ENCODE results near the gene PCCA. TPM values are rescaled to one million over a fixed set of nuclear protein-coding genes. Genes with fewer than 3 reads are reported as not detected.
"Not testable (repeated sequence)": the region's sequence is repeated elsewhere in the genome, so short reads cannot be mapped to it uniquely, and the experiment has no call there.

The PCCA gene
- total and polyA plus RNA-seq, 5 experiments from 2014 or later, result 8.9 to 14.5 (median 10.9) TPM

- DNase-seq, result no peak
- H3K27ac Mint-ChIP-seq, result no peak overlapping the region
- POLR2A ChIA-PET, result no interaction called here
- no peaks in the 10 kb centered on the region for H3K9me3 Mint-ChIP-seq
- H3K4me1 Mint-ChIP-seq, result no peaks in the 10 kb centered on the region
- H3K4me3 Mint-ChIP-seq, result no peak overlapping the region
- H3K36me3 Mint-ChIP-seq, result peaks cover 7 to 43% (median 42%) of the 10 kb centered on the region in 3 donors
- ATAC-seq, result no peak
- H3K27me3 Mint-ChIP-seq, result no peaks in the 10 kb centered on the region
Observed at GRCh38 chr13:100306434-100306999, 217.6 kb downstream of the PCCA start.

DNA sequence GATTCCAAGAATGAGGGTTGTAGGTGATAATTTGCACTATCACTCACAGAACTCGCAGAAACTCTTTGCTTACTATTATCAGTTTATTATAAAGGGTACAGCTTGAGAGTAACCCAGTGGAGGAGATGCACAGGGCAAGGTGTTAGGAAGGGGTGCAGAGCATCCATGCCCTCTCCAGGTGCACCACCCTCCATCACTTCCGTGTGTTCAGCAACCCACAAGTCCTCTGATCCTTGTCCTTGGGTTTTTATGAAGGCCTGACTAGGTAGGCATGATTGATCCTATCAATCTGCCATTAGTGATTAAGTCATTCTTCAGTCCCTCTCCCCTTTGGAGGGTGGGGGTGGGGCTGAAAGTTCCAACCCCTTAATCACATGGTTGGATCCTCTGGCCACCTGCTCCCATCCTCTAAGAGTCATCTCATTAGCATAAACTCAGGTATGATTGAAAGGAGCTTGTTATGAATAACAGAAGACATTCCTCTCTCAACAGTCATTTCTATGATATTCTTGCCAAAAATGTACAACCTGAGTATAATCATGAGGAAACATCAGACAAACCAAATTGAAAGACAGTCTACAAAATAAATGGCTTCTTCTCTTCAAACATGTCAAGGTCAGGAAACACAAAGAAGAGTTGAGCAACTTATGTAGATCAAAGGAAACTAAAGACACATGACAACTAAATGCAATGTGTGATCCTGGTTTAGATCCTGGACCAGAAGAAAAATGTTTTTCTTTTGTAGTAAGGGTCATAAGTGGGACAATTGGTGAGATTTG, 225.4 kb downstream of the PCCA start:
- no peak overlapping the region for H3K4me3 Mint-ChIP-seq
- POLR2A ChIA-PET, result no interaction called here
- H3K4me1 Mint-ChIP-seq, result peaks cover 0 to 3% (median 0%) of the 10 kb centered on the region in 4 donors
- ATAC-seq (no peak), DNase-seq (no peak)
- peaks cover 35 to 60% (median 55%) of the 10 kb centered on the region in 3 donors for H3K36me3 Mint-ChIP-seq
- peak overlapping the region in 1 of 10 donors; percentile 72 for H3K27ac Mint-ChIP-seq
- peaks cover 0 to 16% (median 5%) of the 10 kb centered on the region in 9 donors for H3K9me3 Mint-ChIP-seq
- no peaks in the 10 kb centered on the region for H3K27me3 Mint-ChIP-seq

- Mint-ChIP-seq H3K27ac (no peak overlapping the region), H3K36me3 (peaks cover 28 to 60% (median 52%) of the 10 kb centered on the region in 3 donors), H3K4me1 (peaks cover 0 to 3% (median 0%) of the 10 kb centered on the region in 4 donors), H3K4me3 (no peak overlapping the region), H3K9me3 (peaks cover 0 to 16% (median 7%) of the 10 kb centered on the region in 9 donors), H3K27me3 (no peaks in the 10 kb centered on the region)
- POLR2A ChIA-PET, result no interaction called here
- ATAC-seq, result no peak
- no peak for DNase-seq
Observed at GRCh38 chr13:100315522-100315921, 226.6 kb downstream of the PCCA start.

DNA sequence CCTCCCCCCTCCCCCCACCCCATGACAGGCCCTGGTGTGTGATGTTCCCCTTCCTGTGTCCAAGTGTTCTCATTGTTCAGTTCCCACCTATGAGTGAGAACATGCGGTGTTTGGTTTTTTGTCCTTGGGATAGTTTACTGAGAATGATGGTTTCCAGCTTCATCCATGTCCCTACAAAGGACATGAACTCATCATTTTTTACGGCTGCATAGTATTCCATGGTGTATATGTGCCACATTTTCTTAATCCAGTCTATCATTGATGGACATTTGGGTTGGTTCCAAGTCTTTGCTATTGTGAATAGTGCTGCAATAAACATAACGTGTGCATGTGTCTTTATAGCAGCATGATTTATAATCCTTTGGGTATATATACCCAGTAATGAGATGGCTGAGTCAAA, 229.6 kb downstream of the PCCA start:
- H3K4me1 Mint-ChIP-seq, H3K27me3 Mint-ChIP-seq, DNase-seq, POLR2A ChIA-PET, H3K4me3 Mint-ChIP-seq, ATAC-seq, H3K9me3 Mint-ChIP-seq, H3K27ac Mint-ChIP-seq: not testable (repeated sequence)
- H3K36me3 Mint-ChIP-seq, result peaks cover 23 to 53% (median 41%) of the 10 kb centered on the region in 3 donors

- H3K4me3 Mint-ChIP-seq, result no peak overlapping the region
- POLR2A ChIA-PET, result no interaction called here
- no peak overlapping the region for H3K27ac Mint-ChIP-seq
- H3K36me3 Mint-ChIP-seq, result peaks cover 15 to 62% (median 27%) of the 10 kb centered on the region in 3 donors
- no peaks in the 10 kb centered on the region for H3K4me1 Mint-ChIP-seq
- H3K27me3 Mint-ChIP-seq, result no peaks in the 10 kb centered on the region
- ATAC-seq, result no peak
- no peak for DNase-seq
- H3K9me3 Mint-ChIP-seq, result peaks cover 0 to 5% (median 3%) of the 10 kb centered on the region in 9 donors
Observed at GRCh38 chr13:100323937-100324336, 235.0 kb downstream of the PCCA start.

GRCh38 chr13:100330662-100331061, 241.8 kb downstream of the PCCA start:
- Mint-ChIP-seq H3K4me1 (no peaks in the 10 kb centered on the region), H3K27me3 (no peaks in the 10 kb centered on the region), H3K9me3 (peaks cover 0 to 24% (median 9%) of the 10 kb centered on the region in 9 donors), H3K4me3 (no peak overlapping the region), H3K27ac (no peak overlapping the region), H3K36me3 (peaks cover 33 to 77% (median 41%) of the 10 kb centered on the region in 3 donors)
- POLR2A ChIA-PET, result no interaction called here
- DNase-seq, result no peak
- no peak for ATAC-seq

DNA sequence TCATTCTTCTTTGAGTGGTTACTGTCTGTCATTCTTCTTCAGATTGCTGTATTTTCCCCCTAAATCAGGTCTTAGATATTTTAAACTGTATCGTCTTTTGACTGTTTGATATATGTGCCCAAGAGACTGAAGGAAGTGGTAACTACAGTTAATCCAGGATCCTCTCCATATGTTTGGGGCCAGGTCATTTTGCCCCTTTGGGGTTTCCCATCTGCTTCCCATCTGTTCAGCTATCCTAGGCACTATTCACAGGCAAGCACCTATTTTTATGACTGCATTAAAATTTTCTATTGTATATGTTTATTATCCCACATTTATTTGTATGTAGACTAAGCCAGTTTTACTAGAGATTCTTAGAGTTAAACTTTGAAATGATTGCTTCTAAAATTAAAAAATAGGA, 244.2 kb downstream of the PCCA start:
- H3K27ac Mint-ChIP-seq, result peak overlapping the region in 1 of 10 donors; percentile 12
- DNase-seq, result no peak
- H3K4me1 Mint-ChIP-seq, result no peaks in the 10 kb centered on the region
- no peaks in the 10 kb centered on the region for H3K27me3 Mint-ChIP-seq
- no peak overlapping the region for H3K4me3 Mint-ChIP-seq
- no peak for ATAC-seq
- POLR2A ChIA-PET, result no interaction called here
- H3K36me3 Mint-ChIP-seq, result peaks cover 33 to 66% (median 37%) of the 10 kb centered on the region in 3 donors
- H3K9me3 Mint-ChIP-seq, result peaks cover 0 to 26% (median 9%) of the 10 kb centered on the region in 9 donors

DNA sequence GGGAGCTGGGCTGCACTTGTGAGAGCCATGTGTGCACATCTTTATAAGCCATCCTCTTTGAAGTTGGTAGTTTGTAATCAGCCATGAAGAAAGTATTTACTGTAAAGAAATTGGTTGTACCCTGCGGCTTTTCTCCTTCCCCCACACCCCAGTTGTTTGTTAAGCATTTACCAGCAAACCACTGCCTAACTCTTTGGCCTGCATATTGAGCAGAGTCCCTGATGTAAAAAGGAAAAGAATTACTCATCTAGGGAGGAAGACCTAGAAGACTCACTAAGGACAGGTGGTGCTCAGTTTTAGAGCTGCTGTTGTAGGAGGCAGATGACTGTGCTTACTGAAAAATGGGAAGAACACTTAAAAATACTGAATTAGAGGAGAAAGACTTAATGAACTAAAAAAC, 245.3 kb downstream of the PCCA start:
- DNase-seq (no peak), ATAC-seq (no peak)
- Mint-ChIP-seq H3K36me3 (peaks cover 30 to 58% (median 33%) of the 10 kb centered on the region in 3 donors), H3K9me3 (peaks cover 0 to 26% (median 9%) of the 10 kb centered on the region in 9 donors), H3K4me1 (peaks cover 0 to 1% (median under 1%) of the 10 kb centered on the region in 4 donors), H3K27me3 (no peaks in the 10 kb centered on the region), H3K4me3 (no peak overlapping the region), H3K27ac (no peak overlapping the region)
- POLR2A ChIA-PET, result no interaction called here

- Mint-ChIP-seq H3K4me3 (no peak overlapping the region), H3K36me3 (peaks cover 22 to 43% (median 38%) of the 10 kb centered on the region in 3 donors), H3K27ac (no peak overlapping the region), H3K4me1 (peaks cover 10 to 25% (median 16%) of the 10 kb centered on the region in 4 donors), H3K9me3 (peaks cover 0 to 26% (median 8%) of the 10 kb centered on the region in 9 donors), H3K27me3 (no peaks in the 10 kb centered on the region)
- POLR2A ChIA-PET, result no interaction called here
- DNase-seq (no peak), ATAC-seq (no peak)
Observed at GRCh38 chr13:100336795-100337516, 248.1 kb downstream of the PCCA start.

- DNase-seq, result no peak
- ATAC-seq, result no peak
- POLR2A ChIA-PET, result no interaction called here
- H3K36me3 Mint-ChIP-seq, result peaks cover 19 to 43% (median 42%) of the 10 kb centered on the region in 3 donors
- H3K4me1 Mint-ChIP-seq, result peaks cover 10 to 25% (median 16%) of the 10 kb centered on the region in 4 donors
- H3K27me3 Mint-ChIP-seq, result no peaks in the 10 kb centered on the region
- no peak overlapping the region for H3K4me3 Mint-ChIP-seq
- no peak overlapping the region for H3K27ac Mint-ChIP-seq
- H3K9me3 Mint-ChIP-seq, result peaks cover 0 to 25% (median 8%) of the 10 kb centered on the region in 9 donors
Observed at GRCh38 chr13:100338275-100338674, 249.4 kb downstream of the PCCA start.

- Mint-ChIP-seq H3K27me3 (no peaks in the 10 kb centered on the region), H3K27ac (peak overlapping the region in 2 of 10 donors; percentile 0 to 9), H3K4me3 (no peak overlapping the region), H3K4me1 (peaks cover 10 to 25% (median 16%) of the 10 kb centered on the region in 4 donors), H3K9me3 (peaks cover 0 to 13% (median 2%) of the 10 kb centered on the region in 9 donors), H3K36me3 (peaks cover 7 to 41% (median 39%) of the 10 kb centered on the region in 3 donors)
- DNase-seq (no peak), ATAC-seq (no peak)
- POLR2A ChIA-PET, result no interaction called here
Observed at GRCh38 chr13:100339411-100339940, 250.6 kb downstream of the PCCA start.

- Mint-ChIP-seq H3K27ac (peak overlapping the region in 3 of 10 donors; percentile 18 to 28 (median 24)), H3K4me1 (peaks cover 10 to 25% (median 16%) of the 10 kb centered on the region in 4 donors), H3K4me3 (peak overlapping the region in 5 of 10 donors; percentile 6 to 50 (median 14))
Observed at GRCh38 chr13:100340865-100341264, 252.0 kb downstream of the PCCA start.

More at GRCh38 chr13:100340865-100341264, 252.0 kb downstream of the PCCA start:
- peaks cover 9 to 41% (median 40%) of the 10 kb centered on the region in 3 donors for H3K36me3 Mint-ChIP-seq
- H3K9me3 Mint-ChIP-seq, result peaks cover 0 to 5% (median 0%) of the 10 kb centered on the region in 9 donors
- DNase-seq (peak in 1 of 10 donors; percentile 4), ATAC-seq (no peak)
- H3K27me3 Mint-ChIP-seq, result no peaks in the 10 kb centered on the region
- POLR2A ChIA-PET, result no interaction called here

Measured in naive thymus-derived CD8-positive, alpha-beta T cell (primary cell).